HG03196 (cell line): Measurements from ENCODE around the gene SPSB3.

Experiments
- ATAC-seq: cut with Tn5 transposase; IDR thresholded peaks from one replicate; pipeline ENCODE4 v1.9.1; 2021; ENCODE audit not compliant: unreplicated experiment

SPSB3 gene

GRCh38 chr16:1790261-1790610, 7.9 kb upstream of the SPSB3 start:
- no peak for ATAC-seq

- no peak for ATAC-seq
These were observed 7.3 kb upstream of the SPSB3 start for GRCh38 chr16:1789643-1790045.

GRCh38 chr16:1788708-1789100, 6.3 kb upstream of the SPSB3 start:
- ATAC-seq: no peak

- no peak for ATAC-seq
These were observed 5.8 kb upstream of the SPSB3 start for GRCh38 chr16:1788095-1788707.

GRCh38 chr16:1787322-1788094, 5.1 kb upstream of the SPSB3 start:
- ATAC-seq: no peak

- ATAC-seq: no peak
These were observed 4.6 kb upstream of the SPSB3 start for GRCh38 chr16:1787056-1787321.

GRCh38 chr16:1786242-1787055, 4.1 kb upstream of the SPSB3 start:
- no peak for ATAC-seq

GRCh38 chr16:1785846-1786170, 3.4 kb upstream of the SPSB3 start:
- no peak for ATAC-seq

GRCh38 chr16:1784977-1785845, 2.8 kb upstream of the SPSB3 start:
- ATAC-seq: no peak

- ATAC-seq: peak; percentile 1
These were observed 488 bp downstream of the SPSB3 start for GRCh38 chr16:1781758-1782407.

- no peak for ATAC-seq
These were observed 1.1 kb downstream of the SPSB3 start for GRCh38 chr16:1781254-1781653.

- ATAC-seq: no peak
These were observed 1.7 kb downstream of the SPSB3 start for GRCh38 chr16:1780677-1781072.

GRCh38 chr16:1779741-1780676, 2.4 kb downstream of the SPSB3 start:
- no peak for ATAC-seq

GRCh38 chr16:1779234-1779701, 3.1 kb downstream of the SPSB3 start:
- ATAC-seq: no peak

GRCh38 chr16:1778200-1779179, 3.9 kb downstream of the SPSB3 start:
- ATAC-seq: no peak

- ATAC-seq: no peak
These were observed 4.8 kb downstream of the SPSB3 start for GRCh38 chr16:1777375-1778199.

GRCh38 chr16:1776991-1777374, 5.4 kb downstream of the SPSB3 start:
- no peak for ATAC-seq

GRCh38 chr16:1776672-1776955, 5.8 kb downstream of the SPSB3 start:
- no peak for ATAC-seq
